HCT116 (cell line): ENCODE measurements around the gene GPR4. TPM values are rescaled to one million over a fixed set of nuclear protein-coding genes. Genes with fewer than 3 reads are reported as not detected.

Source experiments
- CBX3 ChIP-seq: IDR thresholded peaks from 2 replicates; pipeline ENCODE4 v1.6.1; 2012; ENCODE audit warnings: low read depth
- CEBPB ChIP-seq: IDR thresholded peaks from 2 replicates; pipeline ENCODE4 v1.6.1; 2012; ENCODE audit warnings: low read depth
- EZH2phosphoT487 ChIP-seq: fragments of 200-600 bp; IDR thresholded peaks from 2 replicates; pipeline ENCODE4 v1.6.1; 2018; ENCODE audit warnings: antibody characterized with exemption, borderline replicate concordance
- JUND ChIP-seq: IDR thresholded peaks from 2 replicates; pipeline ENCODE4 v1.6.1; 2012
- POLR2A ChIP-seq: IDR thresholded peaks from 2 replicates; pipeline ENCODE4 v1.7.0; 2011; ENCODE audit warnings: borderline replicate concordance; ENCODE audit not compliant: insufficient read depth, insufficient read length; ENCODE audit errors: extremely low read depth
- TCF7L2 ChIP-seq: IDR thresholded peaks from 2 replicates; pipeline ENCODE4 v1.7.0; 2011; ENCODE audit warnings: borderline replicate concordance, inconsistent platforms; ENCODE audit not compliant: insufficient read depth, insufficient read length; ENCODE audit errors: extremely low read depth
- total RNA-seq: library from RNA; stranded (reverse); gene quantifications from one replicate; pipeline ENCODE4 v1.2.1, GENCODE V29; 2021; ENCODE audit not compliant: unreplicated experiment
- TF ChIP-seq, protein P1 (sequence below): IDR thresholded peaks from 2 replicates; pipeline ENCODE4 v1.6.1; 2011; ENCODE audit warnings: mild to moderate bottlenecking, low read length, moderate library complexity; ENCODE audit not compliant: insufficient replicate concordance; ENCODE audit errors: extremely low read depth
- TF ChIP-seq, protein P2 (sequence below), 3 experiments: fragments of 200-600 bp in 1 of 3; sonication (generic) in 1 of 3; IDR thresholded peaks in 2 of 3; conservative IDR thresholded peaks in 1 of 3; 2 replicates each; pipeline ENCODE4 v1.5.1; 2012 to 2017; ENCODE audit warnings: low read depth in 2 of 3, low read length in 2 of 3, antibody characterized with exemption in 1 of 3, borderline replicate concordance in 1 of 3, control low read depth in 1 of 3, mild to moderate bottlenecking in 1 of 3, mixed read lengths in 1 of 3, mixed run types in 1 of 3, moderate library complexity in 1 of 3; ENCODE audit not compliant: insufficient read depth in 1 of 3

Gene GPR4
- total RNA-seq, 1 experiment from 2014 or later, result 0.10 TPM

DNA sequence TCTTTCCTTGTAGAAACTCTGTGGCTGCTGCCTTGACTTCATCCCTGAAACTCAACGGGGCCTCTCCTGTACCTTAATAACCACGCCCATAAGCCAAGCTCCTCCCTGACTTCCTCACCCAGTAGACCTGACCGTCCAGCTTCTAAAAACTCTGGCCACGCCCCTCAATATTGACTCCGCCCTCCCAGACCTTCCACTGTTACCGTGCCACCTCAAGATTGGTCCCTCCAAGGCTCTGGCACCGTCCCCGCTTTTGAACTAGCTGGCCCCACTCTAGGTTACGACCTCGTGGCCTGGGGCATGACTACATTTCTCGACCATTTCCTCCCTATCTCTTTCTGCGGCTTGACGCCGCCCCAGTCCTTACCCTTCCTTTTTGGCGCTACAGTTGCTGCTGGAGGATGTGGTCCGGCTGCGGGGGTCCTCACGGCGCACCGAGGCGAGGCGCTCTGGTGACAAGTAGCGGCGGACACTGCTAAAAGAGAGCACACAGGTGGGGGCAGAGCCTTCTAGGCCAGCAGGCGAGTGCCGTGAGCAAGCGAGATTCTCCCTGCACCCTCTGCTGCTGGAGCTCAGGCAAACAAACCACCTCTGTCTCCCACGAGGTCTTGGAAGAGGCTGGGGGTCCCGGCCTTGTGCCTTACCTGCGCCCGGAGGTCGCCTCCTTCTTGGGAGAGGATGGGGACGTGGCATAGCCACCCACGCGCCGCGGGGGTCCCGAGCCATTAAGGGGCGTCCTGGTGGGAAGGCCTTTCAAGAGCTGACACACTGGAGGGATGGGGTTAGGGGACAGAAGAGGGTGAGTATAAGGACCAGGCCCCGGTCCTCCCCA is 39.5 kb upstream of the GPR4 start (continued):
- TF ChIP-seq, protein P1, sequence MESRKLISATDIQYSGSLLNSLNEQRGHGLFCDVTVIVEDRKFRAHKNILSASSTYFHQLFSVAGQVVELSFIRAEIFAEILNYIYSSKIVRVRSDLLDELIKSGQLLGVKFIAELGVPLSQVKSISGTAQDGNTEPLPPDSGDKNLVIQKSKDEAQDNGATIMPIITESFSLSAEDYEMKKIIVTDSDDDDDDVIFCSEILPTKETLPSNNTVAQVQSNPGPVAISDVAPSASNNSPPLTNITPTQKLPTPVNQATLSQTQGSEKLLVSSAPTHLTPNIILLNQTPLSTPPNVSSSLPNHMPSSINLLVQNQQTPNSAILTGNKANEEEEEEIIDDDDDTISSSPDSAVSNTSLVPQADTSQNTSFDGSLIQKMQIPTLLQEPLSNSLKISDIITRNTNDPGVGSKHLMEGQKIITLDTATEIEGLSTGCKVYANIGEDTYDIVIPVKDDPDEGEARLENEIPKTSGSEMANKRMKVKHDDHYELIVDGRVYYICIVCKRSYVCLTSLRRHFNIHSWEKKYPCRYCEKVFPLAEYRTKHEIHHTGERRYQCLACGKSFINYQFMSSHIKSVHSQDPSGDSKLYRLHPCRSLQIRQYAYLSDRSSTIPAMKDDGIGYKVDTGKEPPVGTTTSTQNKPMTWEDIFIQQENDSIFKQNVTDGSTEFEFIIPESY, result no peak
- TF ChIP-seq CBX3 (no peak), TCF7L2 (peak; percentile 62), EZH2phosphoT487 (no peak), CEBPB (no peak), POLR2A (peak; percentile 33), JUND (no peak)
- TF ChIP-seq, protein P2, sequence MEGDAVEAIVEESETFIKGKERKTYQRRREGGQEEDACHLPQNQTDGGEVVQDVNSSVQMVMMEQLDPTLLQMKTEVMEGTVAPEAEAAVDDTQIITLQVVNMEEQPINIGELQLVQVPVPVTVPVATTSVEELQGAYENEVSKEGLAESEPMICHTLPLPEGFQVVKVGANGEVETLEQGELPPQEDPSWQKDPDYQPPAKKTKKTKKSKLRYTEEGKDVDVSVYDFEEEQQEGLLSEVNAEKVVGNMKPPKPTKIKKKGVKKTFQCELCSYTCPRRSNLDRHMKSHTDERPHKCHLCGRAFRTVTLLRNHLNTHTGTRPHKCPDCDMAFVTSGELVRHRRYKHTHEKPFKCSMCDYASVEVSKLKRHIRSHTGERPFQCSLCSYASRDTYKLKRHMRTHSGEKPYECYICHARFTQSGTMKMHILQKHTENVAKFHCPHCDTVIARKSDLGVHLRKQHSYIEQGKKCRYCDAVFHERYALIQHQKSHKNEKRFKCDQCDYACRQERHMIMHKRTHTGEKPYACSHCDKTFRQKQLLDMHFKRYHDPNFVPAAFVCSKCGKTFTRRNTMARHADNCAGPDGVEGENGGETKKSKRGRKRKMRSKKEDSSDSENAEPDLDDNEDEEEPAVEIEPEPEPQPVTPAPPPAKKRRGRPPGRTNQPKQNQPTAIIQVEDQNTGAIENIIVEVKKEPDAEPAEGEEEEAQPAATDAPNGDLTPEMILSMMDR (IDR thresholded peaks at IDR 0.05 in 2 of 3, conservative IDR thresholded peaks at IDR 0.05 in 1 of 3; ENCODE audit: borderline replicate concordance in 1 of 3, insufficient read depth in 1 of 3, low read depth in 2 of 3, low read length in 2 of 3), result no peak
